Fibroblast of skin of right quadriceps (primary cell): ENCODE results near the gene C11orf91.
"Not testable (repeated sequence)": the region's sequence is repeated elsewhere in the genome, so short reads cannot be mapped to it uniquely, and the experiment has no call there.

ENCODE experiments used
- DNase-seq: peaks from one replicate; pipeline ENCODE4 v3.0.0-alpha.2; 2013

Gene C11orf91

GRCh38 chr11:33700502-33701271 lies at the start of gene C11orf91:
C11orf91 (minus strand) TSS chr11:33700826; CDS start chr11:33700740, 86 bp downstream.
- DNase-seq, result peak; percentile 97

GRCh38 chr11:33747979-33748378 lies 47.4 kb upstream of the C11orf91 start:
- DNase-seq, result peak; percentile 53

DNA sequence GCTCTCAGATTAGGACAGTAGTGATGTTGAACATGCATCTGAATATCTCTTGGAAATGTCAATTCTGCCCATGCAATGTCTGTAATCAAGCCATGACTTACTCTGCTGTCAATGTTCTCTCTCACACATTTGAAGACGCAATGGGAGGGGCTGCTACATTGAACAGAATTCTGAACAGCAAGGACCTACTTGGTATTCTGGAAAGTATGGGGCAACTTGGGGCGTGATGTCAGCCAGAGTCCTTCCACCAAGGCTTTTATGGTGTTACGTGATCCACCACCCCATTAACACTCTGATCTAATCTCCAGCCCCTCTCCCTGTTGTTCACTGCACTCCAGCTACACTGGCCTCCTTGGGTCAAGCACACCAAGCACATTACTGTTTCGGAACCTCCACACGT lies 42.7 kb upstream of the C11orf91 start:
- no peak for DNase-seq

GRCh38 chr11:33742249-33742851 lies 41.7 kb upstream of the C11orf91 start:
- DNase-seq, result peak; percentile 36

GRCh38 chr11:33741806-33742205 lies 41.2 kb upstream of the C11orf91 start:
- no peak for DNase-seq

- peak; percentile 21 for DNase-seq
Measured at GRCh38 chr11:33737362-33737821, 36.8 kb upstream of the C11orf91 start.

GRCh38 chr11:33736148-33736812 lies 35.7 kb upstream of the C11orf91 start, which contains the start of gene CD59:
CD59 (minus strand) TSS chr11:33736423; CDS start chr11:33722445, 13,978 bp downstream.
- DNase-seq, result peak; percentile 88

GRCh38 chr11:33735271-33736147 lies 34.9 kb upstream of the C11orf91 start:
- peak; percentile 34 for DNase-seq

GRCh38 chr11:33734441-33735270 lies 34.0 kb upstream of the C11orf91 start:
- DNase-seq, result no peak

- no peak for DNase-seq
Measured at GRCh38 chr11:33733980-33734379, 33.4 kb upstream of the C11orf91 start.

DNA sequence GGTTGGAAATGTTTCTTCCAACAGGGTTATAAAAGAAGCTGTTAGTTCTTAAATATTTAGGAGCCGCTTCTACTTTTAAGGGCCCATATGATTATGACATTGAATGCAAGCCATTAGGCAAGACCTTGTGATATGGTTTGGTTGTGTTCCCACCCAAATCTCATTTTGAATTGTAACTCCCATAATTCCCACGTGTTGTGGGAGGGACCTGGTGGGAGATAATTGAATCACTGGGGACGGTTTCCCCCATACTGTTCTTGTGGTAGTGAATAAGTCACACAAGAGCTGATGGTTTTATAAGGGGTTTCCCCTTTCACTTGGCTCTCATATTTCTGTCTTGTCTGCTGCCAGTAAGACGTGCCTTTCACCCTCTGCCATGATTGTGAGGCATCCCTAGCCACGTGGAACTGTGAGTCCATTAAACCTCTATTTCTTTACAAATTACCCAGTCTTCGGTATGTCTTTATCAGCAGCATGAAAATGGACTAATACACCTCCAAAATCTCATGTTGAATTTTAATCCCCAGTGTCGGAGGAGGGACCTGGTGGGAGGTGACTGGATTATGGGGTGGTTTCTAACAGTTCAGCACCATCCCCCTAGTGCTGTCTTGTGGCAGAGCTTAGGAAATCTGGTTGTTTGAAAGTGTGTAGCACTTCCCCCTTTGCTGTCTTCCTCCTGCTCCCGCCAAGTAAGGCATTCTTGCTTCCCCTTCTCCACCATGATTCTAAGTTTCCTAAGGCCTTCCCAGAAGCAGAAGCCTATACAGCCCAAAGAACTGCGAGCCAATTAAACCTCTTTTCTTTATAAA lies 31.3 kb upstream of the C11orf91 start:
- DNase-seq, result peak; percentile 29

DNA sequence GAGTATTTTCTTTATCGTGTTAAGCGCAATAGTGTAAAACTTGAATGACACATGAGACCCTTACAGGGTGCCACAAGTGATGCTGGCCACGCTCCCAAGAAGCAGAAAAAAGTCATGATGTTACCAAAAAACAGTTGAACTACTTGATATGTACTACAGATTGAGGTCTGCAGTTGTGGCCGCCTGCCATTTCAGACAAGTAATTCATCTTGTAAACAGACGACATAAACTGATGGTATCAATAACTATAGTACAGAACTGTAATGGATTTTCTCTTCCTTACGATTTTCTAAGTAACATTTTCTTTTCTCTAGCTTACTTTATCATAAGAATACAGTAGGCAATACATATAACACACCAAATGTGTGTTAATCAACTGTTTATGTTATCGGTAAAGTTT lies 30.1 kb upstream of the C11orf91 start:
- no peak for DNase-seq

DNA sequence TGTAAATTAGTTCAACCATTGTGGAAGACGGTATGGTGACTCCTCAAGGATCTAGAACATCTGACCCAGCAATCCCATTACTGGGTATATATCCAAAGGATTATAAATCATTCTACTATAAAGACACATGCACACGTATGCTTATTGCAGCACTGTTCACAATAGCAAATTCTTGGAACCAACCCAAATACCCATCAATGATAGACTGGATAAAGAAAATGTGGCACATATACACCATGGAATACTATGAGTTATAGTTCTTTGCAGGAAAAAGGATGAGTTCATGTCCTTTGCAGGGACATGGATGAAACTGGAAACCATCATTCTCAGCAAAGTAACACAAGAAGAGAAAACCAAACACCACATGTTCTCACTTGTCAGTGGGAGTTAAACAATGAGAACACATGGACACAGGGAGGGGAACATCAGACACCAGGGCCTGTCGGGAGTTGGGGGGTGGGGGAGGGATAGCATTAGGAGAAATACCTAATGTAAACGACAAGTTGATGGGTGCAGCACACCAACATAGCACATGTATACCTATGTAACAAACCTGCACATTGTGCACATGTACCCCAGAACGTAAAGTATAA lies 28.5 kb upstream of the C11orf91 start:
- DNase-seq, result not testable (repeated sequence)

DNA sequence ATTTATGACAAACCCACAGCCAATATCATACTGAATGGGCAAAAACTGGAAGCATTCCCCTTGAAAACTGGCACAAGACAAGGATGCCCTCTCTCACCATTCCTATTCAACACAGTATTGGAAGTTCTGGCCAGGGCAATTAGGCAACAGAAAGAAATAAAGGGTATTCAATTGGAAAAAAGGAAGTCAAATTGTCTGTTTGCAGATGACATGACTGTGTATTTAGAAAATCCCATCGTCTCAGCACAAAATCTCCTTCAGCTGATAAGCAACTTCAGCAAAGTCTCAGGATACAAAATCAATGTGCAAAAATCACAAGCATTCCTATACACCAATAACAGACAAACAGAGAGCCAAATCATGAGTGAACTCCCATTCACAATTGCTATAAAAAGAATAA lies 26.9 kb upstream of the C11orf91 start:
- DNase-seq, result not testable (repeated sequence)

GRCh38 chr11:33725496-33725895 lies 24.9 kb upstream of the C11orf91 start:
- DNase-seq, result no peak

DNA sequence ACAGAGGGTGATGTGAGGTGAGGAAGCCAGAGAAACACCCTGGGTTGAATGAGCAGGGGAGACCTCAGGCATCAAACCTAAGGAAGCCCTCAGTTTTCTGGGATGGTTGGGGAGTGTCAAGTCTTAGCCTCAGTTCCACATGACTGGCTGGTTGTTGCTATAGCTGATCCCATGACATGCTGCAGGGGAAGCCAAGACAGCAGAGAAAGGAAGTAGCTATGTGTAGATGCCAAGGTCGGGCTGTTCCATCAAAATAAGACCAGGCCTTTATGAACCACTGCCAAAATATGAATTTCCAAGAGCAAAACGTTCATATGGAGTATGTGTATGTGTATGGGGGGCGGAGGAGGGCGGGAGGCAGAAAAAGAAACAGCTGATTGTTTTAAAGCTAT lies 24.0 kb upstream of the C11orf91 start:
- peak; percentile 35 for DNase-seq

DNA sequence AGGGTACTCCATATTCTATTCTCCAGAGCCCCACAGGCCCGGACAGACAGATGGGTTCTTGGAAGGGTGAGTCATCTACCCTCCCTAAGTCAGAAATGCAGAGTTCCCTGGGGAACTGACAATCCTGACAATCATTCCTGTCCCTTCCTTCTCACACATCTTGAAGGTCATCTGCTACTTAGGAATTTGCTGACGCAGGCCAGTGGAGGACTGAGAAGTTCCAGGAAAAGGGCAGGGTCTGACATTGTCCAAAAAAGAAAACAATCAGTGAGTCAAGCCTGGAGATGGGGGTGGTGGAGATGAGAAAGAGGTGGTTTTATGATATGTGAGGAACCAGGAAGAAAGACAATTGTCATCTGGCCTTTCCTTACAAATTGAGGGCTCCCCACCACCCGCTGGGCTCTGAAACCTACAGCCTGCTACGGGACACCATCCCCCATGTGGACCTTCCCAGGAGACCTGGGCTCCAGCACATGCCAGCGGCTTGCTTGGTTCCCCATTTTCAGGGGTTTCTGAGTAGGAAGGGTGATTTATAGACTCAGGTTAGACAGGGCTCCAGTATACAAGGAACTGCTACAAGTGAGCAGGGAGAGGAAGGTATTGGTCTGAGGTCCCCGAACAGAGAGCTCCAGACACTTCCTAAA lies 22.7 kb upstream of the C11orf91 start:
- peak; percentile 94 for DNase-seq

GRCh38 chr11:33722590-33723234 lies 22.1 kb upstream of the C11orf91 start:
- DNase-seq, result peak; percentile 71

GRCh38 chr11:33721984-33722383 lies 21.4 kb upstream of the C11orf91 start:
- no peak for DNase-seq
